ENCODE results near the gene CARS2. TPM values are rescaled to one million over a fixed set of nuclear protein-coding genes. Genes with fewer than 3 reads are reported as not detected.
A peak's percentile ranks its signal among the peaks of the same experiment; 100 is the strongest.

CARS2 gene
- total RNA-seq, 1 experiment from 2014 or later = 70.9 TPM

- no peaks in the 10 kb centered on the region for H3K27me3 ChIP-seq (ENCODE audit: low read length)
- H3K9me3 ChIP-seq (ENCODE audit: low read length) = no peaks in the 10 kb centered on the region
- H4K20me1 ChIP-seq (ENCODE audit: low read length) = no peaks in the 10 kb centered on the region
- H3K4me2 ChIP-seq (ENCODE audit: low read length) = no peak overlapping the region
- no peak overlapping the region for H3K9ac ChIP-seq (ENCODE audit: low read length)
- intact Hi-C loops (cut with micrococcal nuclease) = loop anchor here (1.0 kb wide), 1 partner anchor 135 kb away; no protein-coding TSS in a partner anchor
- ATAC-seq (no peak), DNase-seq (no peak)
- H3K4me3 ChIP-seq (ENCODE audit: low read length) = no peak overlapping the region
- H3K27ac ChIP-seq (ENCODE audit: low read length) = no peak overlapping the region
- H3F3A ChIP-seq (ENCODE audit: low read length, unreplicated experiment) = no peaks in the 10 kb centered on the region
- no TSS peak for BruUV-seq (replicated peaks)
- H3K36me3 ChIP-seq (ENCODE audit: low read depth, low read length) = peaks cover 17% of the 10 kb centered on the region; the same call in 1 of the 2 replicates
- H2AFZ ChIP-seq (ENCODE audit: low read length) = no peak overlapping the region
- H3K9me2 ChIP-seq (replicated peaks; ENCODE audit: low read length) = no peaks in the 10 kb centered on the region
- TF ChIP-seq CTCF (conservative IDR thresholded peaks at IDR 0.05; ENCODE audit: low read depth, low read length) (no peak), EZH2 (IDR thresholded peaks at IDR 0.05; ENCODE audit: low read length, unreplicated experiment) (no peak)
- POLR2A ChIA-PET (ENCODE audit: unreplicated experiment) = no interaction called here
- no peaks in the 10 kb centered on the region for H3K79me2 ChIP-seq (ENCODE audit: low read length)
- CTCF ChIA-PET = interaction anchor here (1.4 kb wide), 1 partner anchor 186 kb away, joined by 3 read pairs; no protein-coding TSS in a partner anchor
- H3K4me1 ChIP-seq (ENCODE audit: insufficient read depth, low read length) = no peaks in the 10 kb centered on the region
These were observed 22.0 kb downstream of the CARS2 start for GRCh38 chr13:110683921-110684320.

- no TSS peak for BruUV-seq (replicated peaks)
- peaks cover 17% of the 10 kb centered on the region; the same call in 1 of the 2 replicates for H3K36me3 ChIP-seq (ENCODE audit: low read depth, low read length)
These were observed 22.6 kb downstream of the CARS2 start for GRCh38 chr13:110683203-110683883.

More at GRCh38 chr13:110683203-110683883, 22.6 kb downstream of the CARS2 start:
- intact Hi-C loops (cut with micrococcal nuclease) = loop anchor here (1.0 kb wide), 1 partner anchor 136 kb away; no protein-coding TSS in a partner anchor
- Histone ChIP-seq H3K9me3 (ENCODE audit: low read length) (no peaks in the 10 kb centered on the region), H4K20me1 (ENCODE audit: low read length) (no peaks in the 10 kb centered on the region), H3F3A (ENCODE audit: low read length, unreplicated experiment) (no peaks in the 10 kb centered on the region), H3K27me3 (ENCODE audit: low read length) (no peaks in the 10 kb centered on the region), H3K9me2 (replicated peaks; ENCODE audit: low read length) (no peaks in the 10 kb centered on the region), H3K79me2 (ENCODE audit: low read length) (no peaks in the 10 kb centered on the region), H3K27ac (ENCODE audit: low read length) (no peak overlapping the region), H3K4me2 (ENCODE audit: low read length) (no peak overlapping the region), H3K4me1 (ENCODE audit: insufficient read depth, low read length) (no peaks in the 10 kb centered on the region), H2AFZ (ENCODE audit: low read length) (no peak overlapping the region), H3K9ac (ENCODE audit: low read length) (no peak overlapping the region), H3K4me3 (ENCODE audit: low read length) (no peak overlapping the region)
- CTCF ChIA-PET = interaction anchor here (0.6 to 1.4 kb wide), 2 partner anchors 16 to 187 kb away, joined by 3 read pairs; no protein-coding TSS in a partner anchor
- POLR2A ChIA-PET (ENCODE audit: unreplicated experiment) = no interaction called here
- no peak for TF ChIP-seq EZH2phosphoT487 (IDR thresholded peaks at IDR 0.05; ENCODE audit: borderline replicate concordance, low read length)
- TF ChIP-seq EZH2 (IDR thresholded peaks at IDR 0.05; ENCODE audit: low read length, unreplicated experiment) = no peak
- TF ChIP-seq CTCF (conservative IDR thresholded peaks at IDR 0.05; ENCODE audit: low read depth, low read length) = peak; percentile 45
- peak; percentile 19 for DNase-seq
- ATAC-seq = peak; percentile 53
